Vagina (tissue), 2 donors: ENCODE measurements around the gene RNF115.
A peak's percentile ranks its signal among the peaks of the same experiment; 100 is the strongest.

Experiments used
- CTCF ChIP-seq, 3 experiments: fragments of 450-650 bp in 2 of 3; fragments of 200-600 bp in 1 of 3; sonication (generic) in 1 of 3; IDR thresholded peaks; one replicate each; pipeline ENCODE4 v1.5.1; 2017 to 2019; ENCODE audit warnings: antibody characterized with exemption in 3 of 3, mild to moderate bottlenecking in 2 of 3, moderate library complexity in 2 of 3
- POLR2A ChIP-seq, 2 donors: fragments of 450-650 bp; IDR thresholded peaks; one replicate each; pipeline ENCODE4 v1.6.1; 2017; ENCODE audit warnings: antibody characterized with exemption in 2 of 2, mild to moderate bottlenecking in 2 of 2, moderate library complexity in 2 of 2

DNA sequence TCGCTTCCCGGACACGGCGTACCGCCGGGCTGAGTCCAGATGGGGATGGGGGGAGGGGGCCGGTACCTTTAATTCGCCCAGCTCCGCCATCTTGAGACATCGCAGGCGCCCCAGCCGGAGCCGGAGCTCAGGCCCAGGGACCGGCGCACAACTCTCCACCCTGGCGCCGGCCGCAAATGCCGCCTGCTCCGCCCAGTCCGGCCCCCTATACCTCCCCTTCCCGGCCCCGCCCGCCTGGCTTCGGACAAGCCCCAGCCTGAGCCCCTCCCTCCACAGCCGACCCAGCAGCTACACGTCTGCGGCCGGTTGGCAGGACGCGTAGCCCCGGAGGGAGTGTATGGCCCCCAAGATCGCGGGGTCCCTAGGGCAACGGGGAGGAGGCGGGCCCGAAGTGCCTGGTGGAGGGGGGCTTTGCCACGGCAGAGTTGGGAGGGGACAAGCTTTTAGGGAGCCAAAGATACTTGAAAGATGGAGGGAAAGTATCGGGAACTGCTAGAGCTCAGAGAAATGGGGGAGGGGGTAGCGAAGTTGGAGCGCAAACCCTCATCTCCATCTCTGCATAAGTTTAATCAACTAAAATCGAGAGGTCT lies 35.1 kb upstream of the RNF115 start, which contains the start of gene PIAS3:
- TF ChIP-seq POLR2A (IDR thresholded peaks at IDR 0.05) = peak in 1 of 2 donors; percentile 77
- no peak for TF ChIP-seq CTCF (IDR thresholded peaks at IDR 0.05)
